OCI-LY7 (cell line): ENCODE measurements around the gene ATRAID.

Experiments
- CTCF ChIP-seq: fragments of 200-600 bp; sonication (generic); conservative IDR thresholded peaks from 2 replicates; pipeline ENCODE4 v1.5.1; 2014; ENCODE audit warnings: mild to moderate bottlenecking, antibody characterized with exemption, low read length, moderate library complexity, mixed read lengths
- EZH2phosphoT487 ChIP-seq: fragments of 200-600 bp; sonication (generic); IDR thresholded peaks from 2 replicates; pipeline ENCODE4 v1.6.1; 2018; ENCODE audit warnings: low read depth, borderline replicate concordance, mild to moderate bottlenecking, mixed run types, antibody characterized with exemption, low read length, moderate library complexity, mixed read lengths

DNA sequence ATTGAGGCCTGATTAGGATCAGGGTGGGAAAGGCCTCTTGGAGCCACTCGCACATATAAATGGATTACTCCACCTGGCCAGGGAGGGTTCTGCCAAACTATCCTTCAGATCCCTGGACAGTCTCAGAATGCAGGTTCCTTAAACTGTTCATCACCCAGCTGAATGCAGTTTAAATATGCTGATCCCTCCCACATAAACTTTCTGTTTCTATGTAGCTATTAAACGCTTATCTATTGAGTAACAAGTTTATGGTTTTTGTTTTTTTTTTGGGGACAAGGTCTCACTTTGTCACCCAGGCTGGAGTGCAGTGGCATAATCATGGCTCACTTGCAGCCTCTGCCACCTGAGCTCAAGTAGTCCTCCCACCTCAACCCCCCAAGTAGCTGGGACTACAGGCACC lies 7.2 kb downstream of the ATRAID start:
- TF ChIP-seq EZH2phosphoT487: no peak
- TF ChIP-seq CTCF: no peak
